HG03439 (cell line): ENCODE results near the gene MCCC1.
"Not testable (repeated sequence)": the region's sequence is repeated elsewhere in the genome, so short reads cannot be mapped to it uniquely, and the experiment has no call there.

ENCODE experiments used
- ATAC-seq: cut with Tn5 transposase; IDR thresholded peaks from one replicate; pipeline ENCODE4 v1.9.1; 2021; ENCODE audit warnings: mild to moderate bottlenecking, moderate library complexity; ENCODE audit not compliant: unreplicated experiment

Gene MCCC1

GRCh38 chr3:183106635-183107034 lies 7.3 kb upstream of the MCCC1 start:
- no peak for ATAC-seq

GRCh38 chr3:183103950-183104349 lies 4.7 kb upstream of the MCCC1 start:
- not testable (repeated sequence) for ATAC-seq

GRCh38 chr3:183101040-183101439 lies 1.7 kb upstream of the MCCC1 start:
- not testable (repeated sequence) for ATAC-seq

- no peak for ATAC-seq
These were observed 1.1 kb upstream of the MCCC1 start for GRCh38 chr3:183100376-183100775.

GRCh38 chr3:183099838-183100204 lies 525 bp upstream of the MCCC1 start:
- ATAC-seq = no peak

GRCh38 chr3:183098536-183099025 lies 715 bp downstream of the MCCC1 start:
- peak; percentile 28 for ATAC-seq

GRCh38 chr3:183094711-183095110 lies 4.6 kb downstream of the MCCC1 start:
- no peak for ATAC-seq

GRCh38 chr3:183092256-183092655 lies 7.0 kb downstream of the MCCC1 start:
- no peak for ATAC-seq

GRCh38 chr3:183087184-183087583 lies 12.1 kb downstream of the MCCC1 start:
- no peak for ATAC-seq

- ATAC-seq = no peak
These were observed 13.5 kb downstream of the MCCC1 start for GRCh38 chr3:183085634-183086390.

GRCh38 chr3:183082355-183082915 lies 16.9 kb downstream of the MCCC1 start:
- no peak for ATAC-seq

- ATAC-seq = no peak
These were observed 17.7 kb downstream of the MCCC1 start for GRCh38 chr3:183081459-183082183.

GRCh38 chr3:183080628-183081027 lies 18.7 kb downstream of the MCCC1 start:
- no peak for ATAC-seq

- ATAC-seq = no peak
These were observed 24.4 kb downstream of the MCCC1 start for GRCh38 chr3:183074881-183075280.

GRCh38 chr3:183074261-183074660 lies 25.0 kb downstream of the MCCC1 start:
- no peak for ATAC-seq

- no peak for ATAC-seq
These were observed 25.5 kb downstream of the MCCC1 start for GRCh38 chr3:183073839-183074238.

- no peak for ATAC-seq
These were observed 28.4 kb downstream of the MCCC1 start for GRCh38 chr3:183070892-183071291.

GRCh38 chr3:183069086-183069485 lies 30.2 kb downstream of the MCCC1 start:
- no peak for ATAC-seq

GRCh38 chr3:183066891-183067290 lies 32.4 kb downstream of the MCCC1 start:
- not testable (repeated sequence) for ATAC-seq

GRCh38 chr3:183064475-183064874 lies 34.8 kb downstream of the MCCC1 start:
- ATAC-seq = no peak

- ATAC-seq = no peak
These were observed 37.7 kb downstream of the MCCC1 start for GRCh38 chr3:183061391-183062172.
